Activated B cell treated with CpG ODN at 0.5 μM for 24 hours (primary cell): Measurements from ENCODE around the gene PTPN2. TPM values are rescaled to one million over a fixed set of nuclear protein-coding genes. Genes with fewer than 3 reads are reported as not detected.

Source experiments
- ATAC-seq: fragments of 200-7000 bp; cut with Tn5 transposase; one replicate; pipeline ENCODE4 v1.10.0; 2021; ENCODE audit warnings: low read depth, mild to moderate bottlenecking, moderate library complexity
- CTCF ChIA-PET: fragments of 350-600 bp; sonication (Branson Sonifier 250); formaldehyde crosslinking; loops from one replicate; lab custom pipeline; 2021; ENCODE audit warnings: antibody characterized with exemption; lab: Charles Lee
- POLR2A ChIA-PET: fragments of 350-600 bp; sonication (Branson Sonifier 250); formaldehyde crosslinking; loops from one replicate; lab custom pipeline; 2021; ENCODE audit warnings: antibody characterized with exemption; lab: Charles Lee
- DNase-seq: peaks from one replicate; pipeline ENCODE4 v3.0.0; 2022
- H3K27ac Mint-ChIP-seq: one replicate; pipeline ENCODE4 v1.8.0; 2020; ENCODE audit warnings: mixed read lengths
- H3K27me3 Mint-ChIP-seq: one replicate; pipeline ENCODE4 v1.8.0; 2021; ENCODE audit warnings: mixed read lengths
- H3K36me3 Mint-ChIP-seq: one replicate; pipeline ENCODE4 v1.8.0; 2021; ENCODE audit warnings: low read depth, mixed read lengths
- H3K4me1 Mint-ChIP-seq: one replicate; pipeline ENCODE4 v1.8.0; 2021; ENCODE audit warnings: mixed read lengths
- H3K4me3 Mint-ChIP-seq: one replicate; pipeline ENCODE4 v1.8.0; 2020; ENCODE audit warnings: mild to moderate bottlenecking, mixed read lengths
- H3K9me3 Mint-ChIP-seq: one replicate; pipeline ENCODE4 v1.8.0; 2020; ENCODE audit warnings: mixed read lengths
- CTCF ChIP-seq: fragments of 200-600 bp; IDR thresholded peaks from one replicate; pipeline ENCODE4 v1.8.0; 2022; ENCODE audit warnings: antibody characterized with exemption, mild to moderate bottlenecking
- intact Hi-C: fragments of 100-400 bp; cut with micrococcal nuclease; formaldehyde crosslinking; loops from one replicate; pipeline ENCODE4 v1.15.1; 2024
- total RNA-seq: library from RNA; stranded (reverse); gene quantifications from 2 replicates; pipeline ENCODE4 v1.2.3, GENCODE V29; 2022

Gene PTPN2
- total RNA-seq, 1 donor from 2014 or later = 76.5 TPM

- POLR2A ChIA-PET = interaction anchor here (0.8 to 1.2 kb wide), 2 partner anchors 17 to 23 kb away, joined by 3 to 4 read pairs; partner anchors contain the start of gene PTPN2
- peaks cover 27% of the 10 kb centered on the region for H3K36me3 Mint-ChIP-seq
- H3K9me3 Mint-ChIP-seq = no peaks in the 10 kb centered on the region
- peaks cover 69% of the 10 kb centered on the region for H3K4me1 Mint-ChIP-seq
- intact Hi-C loops = loop anchor here (2.0 kb wide), 1 partner anchor 16 kb away; no protein-coding TSS in a partner anchor
- no peaks in the 10 kb centered on the region for H3K27me3 Mint-ChIP-seq
- peak overlapping the region; percentile 66 for H3K27ac Mint-ChIP-seq
- ATAC-seq (no peak), DNase-seq (no peak)
- H3K4me3 Mint-ChIP-seq = no peak overlapping the region
- CTCF ChIA-PET = interaction anchor here (1.3 kb wide), 1 partner anchor 33 kb away, joined by 3 read pairs; no protein-coding TSS in a partner anchor
- no peak for TF ChIP-seq CTCF
Observed at GRCh38 chr18:12860530-12860929, 23.5 kb downstream of the PTPN2 start.

- H3K36me3 Mint-ChIP-seq = peaks cover 39% of the 10 kb centered on the region
- POLR2A ChIA-PET = interaction anchor here (0.6 to 2.0 kb wide), 2 partner anchors 11 to 24 kb away, joined by 4 to 14 read pairs; partner anchors contain the start of gene PTPN2
- H3K9me3 Mint-ChIP-seq = no peaks in the 10 kb centered on the region
- ATAC-seq (no peak), DNase-seq (no peak)
- H3K4me1 Mint-ChIP-seq = peaks cover 62% of the 10 kb centered on the region
- no peak for TF ChIP-seq CTCF
- CTCF ChIA-PET = no interaction called here
- H3K4me3 Mint-ChIP-seq = no peak overlapping the region
- intact Hi-C loops = no loop called here
- H3K27ac Mint-ChIP-seq = no peak overlapping the region
- no peaks in the 10 kb centered on the region for H3K27me3 Mint-ChIP-seq
Observed at GRCh38 chr18:12858991-12859390, 25.0 kb downstream of the PTPN2 start.

GRCh38 chr18:12857991-12858544 lies 26.0 kb downstream of the PTPN2 start:
- CTCF ChIA-PET = no interaction called here
- Mint-ChIP-seq H3K36me3 (peaks cover 45% of the 10 kb centered on the region), H3K27ac (no peak overlapping the region), H3K4me1 (peaks cover 58% of the 10 kb centered on the region), H3K9me3 (no peaks in the 10 kb centered on the region), H3K27me3 (no peaks in the 10 kb centered on the region), H3K4me3 (no peak overlapping the region)
- intact Hi-C loops = loop anchor here (2.0 kb wide), 1 partner anchor 23 kb away; no protein-coding TSS in a partner anchor
- DNase-seq = no peak
- POLR2A ChIA-PET = interaction anchor here (0.6 to 2.0 kb wide), 2 partner anchors 10 to 25 kb away, joined by 4 to 14 read pairs; partner anchors contain the start of gene PTPN2
- TF ChIP-seq CTCF = no peak
- no peak for ATAC-seq

- no peak for TF ChIP-seq CTCF
- Mint-ChIP-seq H3K27me3 (no peaks in the 10 kb centered on the region), H3K27ac (peak overlapping the region; percentile 7), H3K4me3 (no peak overlapping the region), H3K4me1 (peaks cover 54% of the 10 kb centered on the region), H3K36me3 (peaks cover 51% of the 10 kb centered on the region), H3K9me3 (no peaks in the 10 kb centered on the region)
- DNase-seq (no peak), ATAC-seq (peak; percentile 25)
- ChIA-PET POLR2A (interaction anchor here (2.0 kb wide), 1 partner anchor 26 kb away, joined by 14 read pairs; the partner anchor contains the start of gene PTPN2), CTCF (no interaction called here)
- intact Hi-C loops = loop anchor here (2.0 kb wide), 1 partner anchor 23 kb away; no protein-coding TSS in a partner anchor
Observed at GRCh38 chr18:12857215-12857905, 26.7 kb downstream of the PTPN2 start.

GRCh38 chr18:12855916-12856315 lies 28.1 kb downstream of the PTPN2 start:
- ATAC-seq (no peak), DNase-seq (no peak)
- POLR2A ChIA-PET = no interaction called here
- TF ChIP-seq CTCF = no peak
- Mint-ChIP-seq H3K4me3 (no peak overlapping the region), H3K9me3 (no peaks in the 10 kb centered on the region), H3K27me3 (no peaks in the 10 kb centered on the region), H3K27ac (no peak overlapping the region), H3K4me1 (peaks cover 43% of the 10 kb centered on the region), H3K36me3 (peaks cover 59% of the 10 kb centered on the region)
- intact Hi-C loops = loop anchor here (2.0 kb wide), 1 partner anchor 25 kb away; no protein-coding TSS in a partner anchor
- CTCF ChIA-PET = interaction anchor here (0.6 kb wide), 1 partner anchor 125 kb away, joined by 3 read pairs; no protein-coding TSS in a partner anchor
